Left lung (tissue), 10 donors: ENCODE data around the gene MKLN1. TPM values are rescaled to one million over a fixed set of nuclear protein-coding genes. Genes with fewer than 3 reads are reported as not detected.

Experiments used
- ATAC-seq: fragments of 200-7000 bp; cut with Tn5 transposase; one replicate; pipeline ENCODE4 v1.9.1; 2020; ENCODE audit warnings: moderate library complexity
- DNase-seq, 4 donors: peaks; one replicate each; pipeline ENCODE4 v3.0.0-alpha.2; 2013 to 2020
- H3K27ac ChIP-seq, 2 donors: fragments of 200-600 bp; sonication (generic) in 1 of 2; one replicate each; pipeline versions ENCODE4 v1.5.0 to v1.8.0; 2020 to 2021
- H3K27me3 ChIP-seq, 2 donors: fragments of 200-600 bp; sonication (generic) in 1 of 2; one replicate each; pipeline versions ENCODE4 v1.5.0 to v1.8.0; 2020 to 2021
- H3K36me3 ChIP-seq, 2 donors: fragments of 200-600 bp; sonication (generic) in 1 of 2; one replicate each; pipeline versions ENCODE4 v1.5.0 to v1.8.0; 2020 to 2021
- H3K4me1 ChIP-seq, 2 donors: fragments of 200-600 bp; one replicate each; pipeline ENCODE4 v1.8.0; 2021
- H3K4me3 ChIP-seq, 2 donors: fragments of 200-600 bp; sonication (generic) in 1 of 2; one replicate each; pipeline versions ENCODE4 v1.5.0 to v1.8.0; 2020 to 2021; ENCODE audit warnings: mild to moderate bottlenecking in 1 of 2
- H3K9me3 ChIP-seq, 2 donors: fragments of 200-600 bp; sonication (generic) in 1 of 2; one replicate each; pipeline versions ENCODE4 v1.5.0 to v1.8.0; 2020 to 2021
- CTCF ChIP-seq, 2 donors: fragments of 200-600 bp; sonication (generic) in 1 of 2; IDR thresholded peaks; one replicate each; pipeline versions ENCODE4 v1.5.0 to v1.8.0; 2021; ENCODE audit warnings: antibody characterized with exemption in 2 of 2
- intact Hi-C, 2 donors: fragments of 100-400 bp; cut with DNase I; formaldehyde crosslinking; loops; one replicate each; pipeline versions ENCODE4 v1.11.2 to v1.14.2; 2022
- polyA plus RNA-seq, 6 donors: library from polyadenylated mRNA; unstranded; fragments of 120-200 nt; gene quantifications; one replicate each; pipeline ENCODE4 v1.2.1, GENCODE V29; 2013; ENCODE audit not compliant: insufficient read length in 6 of 6
- total RNA-seq, 2 donors: library from RNA; stranded (reverse); fragmentation: NEBNext Ultra II Directional; extraction: Animal tissue kit (Norgen Biotek cat#: 25700); gene quantifications; one replicate each; pipeline ENCODE4 v1.2.1, GENCODE V29; 2021
- donor health status: DM: no; HTN: yes; CAD: no.
- donor health status: DM: no; HTN: no; CAD: no.

The MKLN1 gene
- total and polyA plus RNA-seq, 8 donors, result 38.7 to 49.0 (median 44.5) TPM

GRCh38 chr7:131533566-131534561 is 206.2 kb downstream of the MKLN1 start:
- ATAC-seq, result no peak
- intact Hi-C loops, result no loop called here
- Histone ChIP-seq H3K9me3 (no peaks in the 10 kb centered on the region), H3K27me3 (no peaks in the 10 kb centered on the region), H3K36me3 (no peaks in the 10 kb centered on the region), H3K4me3 (no peak overlapping the region), H3K27ac (peak overlapping the region in 1 of 2 donors; percentile 63), H3K4me1 (peaks cover 0 to 20% of the 10 kb centered on the region in 2 donors)
- TF ChIP-seq CTCF (IDR thresholded peaks at IDR 0.05), result no peak
- DNase-seq, result no peak

- intact Hi-C loops, result no loop called here
- no peaks in the 10 kb centered on the region for H3K9me3 ChIP-seq
- peaks cover 0 to 33% of the 10 kb centered on the region in 2 donors for H3K4me1 ChIP-seq
- H3K4me3 ChIP-seq, result no peak overlapping the region
- no peak for TF ChIP-seq CTCF (IDR thresholded peaks at IDR 0.05)
- DNase-seq (no peak), ATAC-seq (no peak)
- H3K36me3 ChIP-seq, result no peaks in the 10 kb centered on the region
- H3K27ac ChIP-seq, result no peak overlapping the region
- no peaks in the 10 kb centered on the region for H3K27me3 ChIP-seq
Measured at GRCh38 chr7:131536361-131536849, 208.7 kb downstream of the MKLN1 start.

GRCh38 chr7:131537571-131537978 is 209.9 kb downstream of the MKLN1 start:
- TF ChIP-seq CTCF (IDR thresholded peaks at IDR 0.05), result no peak
- Histone ChIP-seq H3K36me3 (no peaks in the 10 kb centered on the region), H3K27ac (no peak overlapping the region), H3K9me3 (no peaks in the 10 kb centered on the region), H3K27me3 (no peaks in the 10 kb centered on the region), H3K4me1 (peaks cover 0 to 33% of the 10 kb centered on the region in 2 donors), H3K4me3 (no peak overlapping the region)
- no peak for ATAC-seq
- no peak for DNase-seq
- intact Hi-C loops, result no loop called here

GRCh38 chr7:131538071-131538812 is 210.6 kb downstream of the MKLN1 start:
- no peak for TF ChIP-seq CTCF (IDR thresholded peaks at IDR 0.05)
- Histone ChIP-seq H3K4me1 (peaks cover 0 to 32% of the 10 kb centered on the region in 2 donors), H3K27me3 (no peaks in the 10 kb centered on the region), H3K9me3 (no peaks in the 10 kb centered on the region), H3K27ac (peak overlapping the region; percentile 24 to 53), H3K4me3 (no peak overlapping the region), H3K36me3 (no peaks in the 10 kb centered on the region)
- DNase-seq (no peak), ATAC-seq (no peak)
- intact Hi-C loops, result no loop called here

- DNase-seq (no peak), ATAC-seq (no peak)
- H3K27ac ChIP-seq, result peak overlapping the region; percentile 24 to 53
- H3K9me3 ChIP-seq, result no peaks in the 10 kb centered on the region
- TF ChIP-seq CTCF (IDR thresholded peaks at IDR 0.05), result no peak
- intact Hi-C loops, result no loop called here
- no peak overlapping the region for H3K4me3 ChIP-seq
- peaks cover 0 to 26% of the 10 kb centered on the region in 2 donors for H3K4me1 ChIP-seq
- H3K36me3 ChIP-seq, result no peaks in the 10 kb centered on the region
- H3K27me3 ChIP-seq, result no peaks in the 10 kb centered on the region
Measured at GRCh38 chr7:131538813-131539179, 211.1 kb downstream of the MKLN1 start.
